HepG2 (cell line): ENCODE measurements around the gene TMC2. TPM values are rescaled to one million over a fixed set of nuclear protein-coding genes. Genes with fewer than 3 reads are reported as not detected.

Source experiments
- AGO2 ChIP-seq: fragments of 200-400 bp; formaldehyde crosslinking; optimal IDR thresholded peaks from 2 replicates; pipeline ENCODE3; 2017; ENCODE audit warnings: mild to moderate bottlenecking, low read depth, low read length, moderate library complexity
- BRD4 ChIP-seq: sonication (generic); formaldehyde crosslinking; IDR thresholded peaks from 2 replicates; pipeline ENCODE4 v1.4.0; 2020; ENCODE audit warnings: missing genetic modification reagents
- CENPT ChIP-seq: sonication (generic); formaldehyde crosslinking; IDR thresholded peaks from 2 replicates; pipeline ENCODE4 v1.8.0; 2022; ENCODE audit warnings: low read depth, mild to moderate bottlenecking, moderate library complexity, missing genetic modification reagents
- CREM ChIP-seq, 2 experiments: sonication (generic) in 1 of 2; formaldehyde crosslinking in 1 of 2; IDR thresholded peaks; 2 replicates each; pipeline versions ENCODE4 v1.4.0 to v1.6.1; 2016 to 2020; ENCODE audit warnings: antibody characterized with exemption in 1 of 2, mild to moderate bottlenecking in 1 of 2, missing genetic modification reagents in 1 of 2
- GPN1 ChIP-seq: sonication (generic); formaldehyde crosslinking; IDR thresholded peaks from 2 replicates; pipeline ENCODE4 v1.5.1; 2020; ENCODE audit warnings: missing genetic modification reagents, borderline replicate concordance
- MBNL3 ChIP-seq: fragments of 250-450 bp; sonication (Bioruptor Pico); conservative IDR thresholded peaks from 2 replicates; pipeline ENCODE4 v1.8.0; 2022; ENCODE audit warnings: mild to moderate bottlenecking, inconsistent platforms
- SALL1 ChIP-seq: sonication (generic); formaldehyde crosslinking; IDR thresholded peaks from 2 replicates; pipeline ENCODE4 v1.8.0; 2022; ENCODE audit warnings: mild to moderate bottlenecking, missing genetic modification reagents
- SMYD3 ChIP-seq: sonication (generic); formaldehyde crosslinking; IDR thresholded peaks from 2 replicates; pipeline ENCODE4 v1.8.1; 2023; ENCODE audit warnings: mild to moderate bottlenecking, missing genetic modification reagents
- SSRP1 ChIP-seq: IDR thresholded peaks from 2 replicates; pipeline ENCODE4 v1.6.1; 2016; ENCODE audit warnings: control low read depth
- STAT5B ChIP-seq: sonication (generic); formaldehyde crosslinking; IDR thresholded peaks from 2 replicates; pipeline ENCODE4 v1.4.0; 2020; ENCODE audit warnings: missing genetic modification reagents
- ZMYM2 ChIP-seq: sonication (generic); formaldehyde crosslinking; IDR thresholded peaks from 2 replicates; pipeline ENCODE4 v1.8.0; 2022; ENCODE audit warnings: mild to moderate bottlenecking, missing genetic modification reagents
- ZNF331 ChIP-seq: sonication (generic); formaldehyde crosslinking; IDR thresholded peaks from 2 replicates; pipeline ENCODE4 v1.4.0; 2020; ENCODE audit warnings: missing genetic modification reagents
- polyA plus RNA-seq, 8 experiments: library from polyadenylated mRNA; depleted of rRNA in 3 of 8; stranded (reverse) in 7 of 8; unstranded in 1 of 8; fragments of >200 nt; fragmentation: Illumina TruSeq in 4 of 8; extraction: Trizol in 4 of 8; gene quantifications; 2 replicates each; pipeline versions ENCODE4 v1.2.1 to v1.2.3, GENCODE V29; 2011 to 2016; ENCODE audit warnings: low read depth in 4 of 8, missing spikeins in 1 of 8, mixed read lengths in 1 of 8; ENCODE audit not compliant: insufficient read depth in 1 of 8
- total RNA-seq, 5 experiments: library from RNA; depleted of rRNA; stranded (reverse); fragments of >200 nt; fragmentation: Illumina TruSeq; extraction: Trizol; gene quantifications; 2 replicates each; pipeline ENCODE4 v1.2.3, GENCODE V29; 2016; ENCODE audit warnings: low read depth in 1 of 5
- TF ChIP-seq, protein P1 (sequence below): sonication (generic); formaldehyde crosslinking; IDR thresholded peaks from 2 replicates; pipeline ENCODE4 v1.9.0; 2021; ENCODE audit warnings: mild to moderate bottlenecking, missing genetic modification reagents
- TF ChIP-seq, protein P2 (sequence below): sonication (generic); formaldehyde crosslinking; IDR thresholded peaks from 2 replicates; pipeline ENCODE4 v1.4.0; 2020; ENCODE audit warnings: missing genetic modification reagents
- TF ChIP-seq, protein P3 (sequence below): sonication (generic); formaldehyde crosslinking; IDR thresholded peaks from 2 replicates; pipeline ENCODE4 v1.8.1; 2022; ENCODE audit warnings: mild to moderate bottlenecking, missing genetic modification reagents
- TF ChIP-seq, protein P4 (sequence below), 2 experiments: fragments of 450-650 bp in 1 of 2; sonication (generic) in 1 of 2; formaldehyde crosslinking; IDR thresholded peaks; 2 replicates each; pipeline versions ENCODE4 v1.5.0 to v1.8.0; 2020 to 2022; ENCODE audit warnings: mild to moderate bottlenecking in 1 of 2, missing genetic modification reagents in 1 of 2

TMC2 gene
- total and polyA plus RNA-seq, 2 of the 13 experiments (the other 11 are each of a cell fraction or from before 2014, with no cell fraction given) = not detected

- TF ChIP-seq, protein P1, sequence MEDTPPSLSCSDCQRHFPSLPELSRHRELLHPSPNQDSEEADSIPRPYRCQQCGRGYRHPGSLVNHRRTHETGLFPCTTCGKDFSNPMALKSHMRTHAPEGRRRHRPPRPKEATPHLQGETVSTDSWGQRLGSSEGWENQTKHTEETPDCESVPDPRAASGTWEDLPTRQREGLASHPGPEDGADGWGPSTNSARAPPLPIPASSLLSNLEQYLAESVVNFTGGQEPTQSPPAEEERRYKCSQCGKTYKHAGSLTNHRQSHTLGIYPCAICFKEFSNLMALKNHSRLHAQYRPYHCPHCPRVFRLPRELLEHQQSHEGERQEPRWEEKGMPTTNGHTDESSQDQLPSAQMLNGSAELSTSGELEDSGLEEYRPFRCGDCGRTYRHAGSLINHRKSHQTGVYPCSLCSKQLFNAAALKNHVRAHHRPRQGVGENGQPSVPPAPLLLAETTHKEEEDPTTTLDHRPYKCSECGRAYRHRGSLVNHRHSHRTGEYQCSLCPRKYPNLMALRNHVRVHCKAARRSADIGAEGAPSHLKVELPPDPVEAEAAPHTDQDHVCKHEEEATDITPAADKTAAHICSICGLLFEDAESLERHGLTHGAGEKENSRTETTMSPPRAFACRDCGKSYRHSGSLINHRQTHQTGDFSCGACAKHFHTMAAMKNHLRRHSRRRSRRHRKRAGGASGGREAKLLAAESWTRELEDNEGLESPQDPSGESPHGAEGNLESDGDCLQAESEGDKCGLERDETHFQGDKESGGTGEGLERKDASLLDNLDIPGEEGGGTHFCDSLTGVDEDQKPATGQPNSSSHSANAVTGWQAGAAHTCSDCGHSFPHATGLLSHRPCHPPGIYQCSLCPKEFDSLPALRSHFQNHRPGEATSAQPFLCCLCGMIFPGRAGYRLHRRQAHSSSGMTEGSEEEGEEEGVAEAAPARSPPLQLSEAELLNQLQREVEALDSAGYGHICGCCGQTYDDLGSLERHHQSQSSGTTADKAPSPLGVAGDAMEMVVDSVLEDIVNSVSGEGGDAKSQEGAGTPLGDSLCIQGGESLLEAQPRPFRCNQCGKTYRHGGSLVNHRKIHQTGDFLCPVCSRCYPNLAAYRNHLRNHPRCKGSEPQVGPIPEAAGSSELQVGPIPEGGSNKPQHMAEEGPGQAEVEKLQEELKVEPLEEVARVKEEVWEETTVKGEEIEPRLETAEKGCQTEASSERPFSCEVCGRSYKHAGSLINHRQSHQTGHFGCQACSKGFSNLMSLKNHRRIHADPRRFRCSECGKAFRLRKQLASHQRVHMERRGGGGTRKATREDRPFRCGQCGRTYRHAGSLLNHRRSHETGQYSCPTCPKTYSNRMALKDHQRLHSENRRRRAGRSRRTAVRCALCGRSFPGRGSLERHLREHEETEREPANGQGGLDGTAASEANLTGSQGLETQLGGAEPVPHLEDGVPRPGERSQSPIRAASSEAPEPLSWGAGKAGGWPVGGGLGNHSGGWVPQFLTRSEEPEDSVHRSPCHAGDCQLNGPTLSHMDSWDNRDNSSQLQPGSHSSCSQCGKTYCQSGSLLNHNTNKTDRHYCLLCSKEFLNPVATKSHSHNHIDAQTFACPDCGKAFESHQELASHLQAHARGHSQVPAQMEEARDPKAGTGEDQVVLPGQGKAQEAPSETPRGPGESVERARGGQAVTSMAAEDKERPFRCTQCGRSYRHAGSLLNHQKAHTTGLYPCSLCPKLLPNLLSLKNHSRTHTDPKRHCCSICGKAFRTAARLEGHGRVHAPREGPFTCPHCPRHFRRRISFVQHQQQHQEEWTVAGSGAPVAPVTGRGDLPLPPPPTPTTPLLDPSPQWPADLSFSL (CRISPR knock-in tag) = no peak
- 0 out of 2 replicates have a peak, but pooled peaks have one; percentile 51 for TF ChIP-seq MBNL3 (CRISPR knock-in tag)
- TF ChIP-seq CREM (IDR thresholded peaks at IDR 0.05) = peak; percentile 100
- no peak for TF ChIP-seq CREM (CRISPR knock-in tag; IDR thresholded peaks at IDR 0.05)
- no peak for TF ChIP-seq SSRP1
- peak; percentile 68; the same call in 1 of the 2 replicates for TF ChIP-seq ZMYM2
- TF ChIP-seq, protein P2, sequence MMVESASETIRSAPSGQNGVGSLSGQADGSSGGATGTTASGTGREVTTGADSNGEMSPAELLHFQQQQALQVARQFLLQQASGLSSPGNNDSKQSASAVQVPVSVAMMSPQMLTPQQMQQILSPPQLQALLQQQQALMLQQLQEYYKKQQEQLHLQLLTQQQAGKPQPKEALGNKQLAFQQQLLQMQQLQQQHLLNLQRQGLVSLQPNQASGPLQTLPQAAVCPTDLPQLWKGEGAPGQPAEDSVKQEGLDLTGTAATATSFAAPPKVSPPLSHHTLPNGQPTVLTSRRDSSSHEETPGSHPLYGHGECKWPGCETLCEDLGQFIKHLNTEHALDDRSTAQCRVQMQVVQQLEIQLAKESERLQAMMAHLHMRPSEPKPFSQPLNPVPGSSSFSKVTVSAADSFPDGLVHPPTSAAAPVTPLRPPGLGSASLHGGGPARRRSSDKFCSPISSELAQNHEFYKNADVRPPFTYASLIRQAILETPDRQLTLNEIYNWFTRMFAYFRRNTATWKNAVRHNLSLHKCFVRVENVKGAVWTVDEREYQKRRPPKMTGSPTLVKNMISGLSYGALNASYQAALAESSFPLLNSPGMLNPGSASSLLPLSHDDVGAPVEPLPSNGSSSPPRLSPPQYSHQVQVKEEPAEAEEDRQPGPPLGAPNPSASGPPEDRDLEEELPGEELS (CRISPR knock-in tag) = peak; percentile 52
- TF ChIP-seq AGO2 = peak; percentile 26
- TF ChIP-seq, protein P3, sequence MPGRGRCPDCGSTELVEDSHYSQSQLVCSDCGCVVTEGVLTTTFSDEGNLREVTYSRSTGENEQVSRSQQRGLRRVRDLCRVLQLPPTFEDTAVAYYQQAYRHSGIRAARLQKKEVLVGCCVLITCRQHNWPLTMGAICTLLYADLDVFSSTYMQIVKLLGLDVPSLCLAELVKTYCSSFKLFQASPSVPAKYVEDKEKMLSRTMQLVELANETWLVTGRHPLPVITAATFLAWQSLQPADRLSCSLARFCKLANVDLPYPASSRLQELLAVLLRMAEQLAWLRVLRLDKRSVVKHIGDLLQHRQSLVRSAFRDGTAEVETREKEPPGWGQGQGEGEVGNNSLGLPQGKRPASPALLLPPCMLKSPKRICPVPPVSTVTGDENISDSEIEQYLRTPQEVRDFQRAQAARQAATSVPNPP (CRISPR knock-in tag) = peak; percentile 83; the same call in 1 of the 2 replicates
- TF ChIP-seq SMYD3 (CRISPR knock-in tag) = peak; percentile 93
- no peak; the same call in 1 of the 2 replicates for TF ChIP-seq GPN1 (CRISPR knock-in tag)
- TF ChIP-seq SALL1 = peak; percentile 85
- peak; percentile 78 for TF ChIP-seq ZNF331
- peak; percentile 59; the same call in 1 of the 2 replicates for TF ChIP-seq BRD4 (CRISPR knock-in tag)
- TF ChIP-seq, protein P4, sequence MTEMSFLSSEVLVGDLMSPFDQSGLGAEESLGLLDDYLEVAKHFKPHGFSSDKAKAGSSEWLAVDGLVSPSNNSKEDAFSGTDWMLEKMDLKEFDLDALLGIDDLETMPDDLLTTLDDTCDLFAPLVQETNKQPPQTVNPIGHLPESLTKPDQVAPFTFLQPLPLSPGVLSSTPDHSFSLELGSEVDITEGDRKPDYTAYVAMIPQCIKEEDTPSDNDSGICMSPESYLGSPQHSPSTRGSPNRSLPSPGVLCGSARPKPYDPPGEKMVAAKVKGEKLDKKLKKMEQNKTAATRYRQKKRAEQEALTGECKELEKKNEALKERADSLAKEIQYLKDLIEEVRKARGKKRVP (CRISPR knock-in tag; IDR thresholded peaks at IDR 0.05) = 0 out of 4 replicates have a peak, but pooled peaks of 1 of the 2 experiments have one; percentile 16
- peak; percentile 34; the same call in 1 of the 2 replicates for TF ChIP-seq STAT5B
- 0 out of 2 replicates have a peak, but pooled peaks have one; percentile 47 for TF ChIP-seq CENPT (CRISPR knock-in tag)
Observed at GRCh38 chr20:2508631-2509467, 27.5 kb upstream of the TMC2 start, which contains the start of gene ZNF343 (continued).
